Activated naive CD4-positive, alpha-beta T cell treated with anti-CD3 and anti-CD28 coated beads for 36 hours (primary cell): ENCODE data around the gene PACRG. TPM values are rescaled to one million over a fixed set of nuclear protein-coding genes. Genes with fewer than 3 reads are reported as not detected.

ENCODE experiments used
- CTCF ChIA-PET: fragments of 350-600 bp; sonication (Branson Sonifier 250); formaldehyde crosslinking; loops from one replicate; lab custom pipeline; 2021; ENCODE audit warnings: antibody characterized with exemption; lab: Charles Lee
- DNase-seq: peaks from one replicate; pipeline ENCODE4 v3.0.0-alpha.2; 2020
- H3K27ac Mint-ChIP-seq: one replicate; pipeline ENCODE4 v1.8.0; 2021; ENCODE audit warnings: mild to moderate bottlenecking, mixed read lengths
- H3K27me3 Mint-ChIP-seq: one replicate; pipeline ENCODE4 v1.8.0; 2021; ENCODE audit warnings: low read depth, mixed read lengths
- H3K36me3 Mint-ChIP-seq: one replicate; pipeline ENCODE4 v1.8.0; 2021; ENCODE audit warnings: low read depth, mixed read lengths
- H3K4me1 Mint-ChIP-seq: one replicate; pipeline ENCODE4 v1.8.0; 2021; ENCODE audit warnings: low read depth, mixed read lengths
- H3K4me3 Mint-ChIP-seq: one replicate; pipeline ENCODE4 v1.8.0; 2021; ENCODE audit warnings: mild to moderate bottlenecking, moderate library complexity, mixed read lengths
- H3K9me3 Mint-ChIP-seq: one replicate; pipeline ENCODE4 v1.8.0; 2021; ENCODE audit warnings: mixed read lengths
- intact Hi-C: fragments of 100-400 bp; cut with micrococcal nuclease; formaldehyde crosslinking; loops from one replicate; pipeline ENCODE4 v1.15.1; 2023
- total RNA-seq, 2 experiments: library from RNA; stranded (reverse); gene quantifications; one replicate each; pipeline ENCODE4 v1.2.3, GENCODE V29; 2021

PACRG gene
- total RNA-seq, 2 experiments from 2014 or later: not detected

GRCh38 chr6:163320402-163320801 lies 592.6 kb downstream of the PACRG start:
- Mint-ChIP-seq H3K36me3 (no peaks in the 10 kb centered on the region), H3K4me3 (no peak overlapping the region), H3K27me3 (peaks cover 14% of the 10 kb centered on the region), H3K27ac (no peak overlapping the region), H3K4me1 (no peaks in the 10 kb centered on the region), H3K9me3 (no peaks in the 10 kb centered on the region)
- intact Hi-C loops: no loop called here
- CTCF ChIA-PET: no interaction called here
- no peak for DNase-seq

- no peaks in the 10 kb centered on the region for H3K36me3 Mint-ChIP-seq
- intact Hi-C loops: no loop called here
- H3K27me3 Mint-ChIP-seq: peaks cover 11% of the 10 kb centered on the region
- H3K4me1 Mint-ChIP-seq: no peaks in the 10 kb centered on the region
- CTCF ChIA-PET: no interaction called here
- no peak overlapping the region for H3K27ac Mint-ChIP-seq
- H3K9me3 Mint-ChIP-seq: no peaks in the 10 kb centered on the region
- no peak for DNase-seq
- H3K4me3 Mint-ChIP-seq: no peak overlapping the region
These were observed 593.0 kb downstream of the PACRG start for GRCh38 chr6:163320804-163321203.

GRCh38 chr6:163321717-163322116 lies 593.9 kb downstream of the PACRG start:
- no peaks in the 10 kb centered on the region for H3K36me3 Mint-ChIP-seq
- no peak overlapping the region for H3K27ac Mint-ChIP-seq
- DNase-seq: no peak
- intact Hi-C loops: no loop called here
- CTCF ChIA-PET: no interaction called here
- H3K27me3 Mint-ChIP-seq: peaks cover 11% of the 10 kb centered on the region
- H3K9me3 Mint-ChIP-seq: no peaks in the 10 kb centered on the region
- H3K4me1 Mint-ChIP-seq: no peaks in the 10 kb centered on the region
- no peak overlapping the region for H3K4me3 Mint-ChIP-seq

GRCh38 chr6:163323274-163323673 lies 595.5 kb downstream of the PACRG start:
- no peak for DNase-seq
- intact Hi-C loops: no loop called here
- no peaks in the 10 kb centered on the region for H3K4me1 Mint-ChIP-seq
- H3K4me3 Mint-ChIP-seq: no peak overlapping the region
- H3K36me3 Mint-ChIP-seq: no peaks in the 10 kb centered on the region
- peaks cover 6% of the 10 kb centered on the region for H3K9me3 Mint-ChIP-seq
- no peak overlapping the region for H3K27ac Mint-ChIP-seq
- CTCF ChIA-PET: interaction anchor here (0.6 kb wide), 1 partner anchor 109 kb away, joined by 3 read pairs; no protein-coding TSS in a partner anchor
- H3K27me3 Mint-ChIP-seq: peaks cover 11% of the 10 kb centered on the region

GRCh38 chr6:163323705-163324104 lies 595.9 kb downstream of the PACRG start:
- intact Hi-C loops: no loop called here
- CTCF ChIA-PET: interaction anchor here (0.6 kb wide), 1 partner anchor 109 kb away, joined by 3 read pairs; no protein-coding TSS in a partner anchor

GRCh38 chr6:163324326-163324687 lies 596.5 kb downstream of the PACRG start:
- no peak for DNase-seq
- Mint-ChIP-seq H3K9me3 (peaks cover 6% of the 10 kb centered on the region), H3K27ac (no peak overlapping the region), H3K4me3 (no peak overlapping the region), H3K27me3 (peaks cover 11% of the 10 kb centered on the region), H3K36me3 (no peaks in the 10 kb centered on the region), H3K4me1 (no peaks in the 10 kb centered on the region)
- CTCF ChIA-PET: no interaction called here
- intact Hi-C loops: no loop called here

More at GRCh38 chr6:163323705-163324104, 595.9 kb downstream of the PACRG start:
- peaks cover 11% of the 10 kb centered on the region for H3K27me3 Mint-ChIP-seq
- H3K4me3 Mint-ChIP-seq: no peak overlapping the region
- peaks cover 6% of the 10 kb centered on the region for H3K9me3 Mint-ChIP-seq
- DNase-seq: no peak
- H3K4me1 Mint-ChIP-seq: no peaks in the 10 kb centered on the region
- H3K27ac Mint-ChIP-seq: no peak overlapping the region
- H3K36me3 Mint-ChIP-seq: no peaks in the 10 kb centered on the region

- CTCF ChIA-PET: interaction anchor here (0.5 kb wide), 1 partner anchor 40 kb away, joined by 3 read pairs; no protein-coding TSS in a partner anchor
- H3K36me3 Mint-ChIP-seq: no peaks in the 10 kb centered on the region
- no peak overlapping the region for H3K27ac Mint-ChIP-seq
- no peak for DNase-seq
- H3K9me3 Mint-ChIP-seq: peaks cover 6% of the 10 kb centered on the region
- H3K4me1 Mint-ChIP-seq: no peaks in the 10 kb centered on the region
- H3K27me3 Mint-ChIP-seq: peaks cover 11% of the 10 kb centered on the region
- intact Hi-C loops: no loop called here
- no peak overlapping the region for H3K4me3 Mint-ChIP-seq
These were observed 597.1 kb downstream of the PACRG start for GRCh38 chr6:163324688-163325389.

GRCh38 chr6:163325390-163325784 lies 597.6 kb downstream of the PACRG start:
- DNase-seq: no peak
- peaks cover 11% of the 10 kb centered on the region for H3K27me3 Mint-ChIP-seq
- CTCF ChIA-PET: no interaction called here
- intact Hi-C loops: no loop called here
- H3K36me3 Mint-ChIP-seq: no peaks in the 10 kb centered on the region
- peaks cover 6% of the 10 kb centered on the region for H3K9me3 Mint-ChIP-seq
- no peak overlapping the region for H3K27ac Mint-ChIP-seq
- H3K4me3 Mint-ChIP-seq: no peak overlapping the region
- no peaks in the 10 kb centered on the region for H3K4me1 Mint-ChIP-seq

GRCh38 chr6:163327165-163327880 lies 599.5 kb downstream of the PACRG start:
- Mint-ChIP-seq H3K4me3 (no peak overlapping the region), H3K9me3 (peaks cover 6% of the 10 kb centered on the region), H3K4me1 (no peaks in the 10 kb centered on the region), H3K27ac (no peak overlapping the region), H3K27me3 (peaks cover 8% of the 10 kb centered on the region), H3K36me3 (no peaks in the 10 kb centered on the region)
- CTCF ChIA-PET: no interaction called here
- intact Hi-C loops: no loop called here
- no peak for DNase-seq

- Mint-ChIP-seq H3K4me3 (no peak overlapping the region), H3K9me3 (peaks cover 6% of the 10 kb centered on the region), H3K4me1 (no peaks in the 10 kb centered on the region), H3K27me3 (peaks cover 8% of the 10 kb centered on the region), H3K36me3 (no peaks in the 10 kb centered on the region), H3K27ac (no peak overlapping the region)
- intact Hi-C loops: no loop called here
- DNase-seq: no peak
- CTCF ChIA-PET: no interaction called here
These were observed 600.1 kb downstream of the PACRG start for GRCh38 chr6:163327921-163328320.

GRCh38 chr6:163328411-163328810 lies 600.6 kb downstream of the PACRG start:
- intact Hi-C loops: no loop called here
- peaks cover 6% of the 10 kb centered on the region for H3K9me3 Mint-ChIP-seq
- H3K4me3 Mint-ChIP-seq: no peak overlapping the region
- H3K27ac Mint-ChIP-seq: no peak overlapping the region
- DNase-seq: no peak
- peaks cover 6% of the 10 kb centered on the region for H3K27me3 Mint-ChIP-seq
- CTCF ChIA-PET: interaction anchor here (0.7 kb wide), 1 partner anchor 9 kb away, joined by 3 read pairs; no protein-coding TSS in a partner anchor
- no peaks in the 10 kb centered on the region for H3K36me3 Mint-ChIP-seq
- no peaks in the 10 kb centered on the region for H3K4me1 Mint-ChIP-seq

GRCh38 chr6:163329991-163330390 lies 602.2 kb downstream of the PACRG start:
- CTCF ChIA-PET: no interaction called here
- DNase-seq: no peak
- Mint-ChIP-seq H3K4me1 (no peaks in the 10 kb centered on the region), H3K9me3 (peaks cover 6% of the 10 kb centered on the region), H3K27me3 (peaks cover 2% of the 10 kb centered on the region), H3K4me3 (no peak overlapping the region), H3K36me3 (no peaks in the 10 kb centered on the region), H3K27ac (no peak overlapping the region)
- intact Hi-C loops: no loop called here

- no peak for DNase-seq
- Mint-ChIP-seq H3K4me1 (no peaks in the 10 kb centered on the region), H3K9me3 (peaks cover 6% of the 10 kb centered on the region), H3K36me3 (no peaks in the 10 kb centered on the region), H3K4me3 (no peak overlapping the region), H3K27ac (no peak overlapping the region), H3K27me3 (peaks cover 4% of the 10 kb centered on the region)
- intact Hi-C loops: no loop called here
- CTCF ChIA-PET: interaction anchor here (0.6 kb wide), 1 partner anchor 122 kb away, joined by 3 read pairs; no protein-coding TSS in a partner anchor
These were observed 603.5 kb downstream of the PACRG start for GRCh38 chr6:163331245-163331644.
